ENCODE measurements around the gene CCNA2. TPM values are rescaled to one million over a fixed set of nuclear protein-coding genes. Genes with fewer than 3 reads are reported as not detected.

CCNA2 gene
- total RNA-seq, 2 donors from 2014 or later = 46.3 to 64.1 TPM

DNA sequence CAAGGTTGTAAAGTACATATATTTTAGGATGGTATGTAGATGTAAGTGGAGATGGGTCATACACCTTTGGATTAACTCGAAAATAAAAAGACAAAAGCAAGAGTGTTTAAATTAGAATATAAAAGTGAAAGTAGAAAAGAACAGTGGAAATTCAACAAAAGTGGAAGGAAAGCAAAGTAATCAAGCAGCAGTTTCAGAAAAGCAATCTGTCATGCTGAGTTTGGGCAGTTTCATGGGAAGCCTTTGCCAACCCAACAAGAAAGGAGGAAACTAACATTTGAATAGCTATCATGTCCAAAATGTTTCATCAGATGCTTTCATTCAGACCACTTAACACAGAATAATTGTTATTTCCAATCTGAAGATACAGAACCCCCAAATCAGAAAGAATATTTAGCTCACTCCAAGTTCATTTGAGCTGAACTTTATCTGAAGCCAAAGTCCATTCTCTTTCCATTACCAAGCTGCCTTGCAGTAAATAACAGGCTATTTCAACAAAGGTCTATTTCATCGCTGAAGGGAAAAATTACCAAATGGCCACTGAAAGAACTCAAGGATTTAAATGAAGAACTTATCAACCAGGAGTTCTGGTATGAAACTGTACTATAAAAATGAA, 24.4 kb downstream of the CCNA2 start:
- peaks cover 14 to 15% of the 10 kb centered on the region in 2 donors for H3K27me3 Mint-ChIP-seq
- peaks cover 32 to 33% of the 10 kb centered on the region in 2 donors for H3K4me1 Mint-ChIP-seq (ENCODE audit: low read depth in 2 of 2)
- peak overlapping the region; percentile 93 for H3K4me3 Mint-ChIP-seq
- H3K9me3 Mint-ChIP-seq = no peaks in the 10 kb centered on the region
- ATAC-seq (no peak), DNase-seq (ENCODE audit: low spot score) (no peak)
- H3K36me3 Mint-ChIP-seq = peaks cover 6% of the 10 kb centered on the region
- peak overlapping the region; percentile 90 to 98 for H3K27ac Mint-ChIP-seq

DNA sequence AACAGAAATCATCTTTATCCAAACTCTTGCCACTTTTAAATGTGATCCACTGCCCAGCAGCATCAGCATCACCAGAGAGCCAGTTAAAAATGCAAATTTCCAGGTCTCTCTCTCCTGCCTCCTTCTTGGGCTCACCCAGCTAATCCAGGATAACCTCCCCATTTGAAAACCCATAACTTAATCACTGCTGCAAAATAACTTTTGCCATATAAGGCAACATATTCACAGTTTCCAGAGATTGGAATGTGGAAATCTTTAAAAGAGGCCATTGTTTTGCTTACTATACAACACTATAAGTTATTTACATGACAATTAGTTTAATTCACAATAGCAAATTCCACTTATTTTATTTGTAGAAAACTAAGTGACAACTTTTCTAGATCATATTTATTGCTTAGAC, 27.4 kb downstream of the CCNA2 start:
- ATAC-seq = no peak
- no peak for DNase-seq (ENCODE audit: low spot score)
- H3K4me3 Mint-ChIP-seq = no peak overlapping the region
- no peaks in the 10 kb centered on the region for H3K36me3 Mint-ChIP-seq
- H3K27ac Mint-ChIP-seq = no peak overlapping the region
- H3K27me3 Mint-ChIP-seq = peaks cover 16 to 20% of the 10 kb centered on the region in 2 donors
- no peaks in the 10 kb centered on the region for H3K9me3 Mint-ChIP-seq
- H3K4me1 Mint-ChIP-seq (ENCODE audit: low read depth in 2 of 2) = peaks cover 18 to 19% of the 10 kb centered on the region in 2 donors

DNA sequence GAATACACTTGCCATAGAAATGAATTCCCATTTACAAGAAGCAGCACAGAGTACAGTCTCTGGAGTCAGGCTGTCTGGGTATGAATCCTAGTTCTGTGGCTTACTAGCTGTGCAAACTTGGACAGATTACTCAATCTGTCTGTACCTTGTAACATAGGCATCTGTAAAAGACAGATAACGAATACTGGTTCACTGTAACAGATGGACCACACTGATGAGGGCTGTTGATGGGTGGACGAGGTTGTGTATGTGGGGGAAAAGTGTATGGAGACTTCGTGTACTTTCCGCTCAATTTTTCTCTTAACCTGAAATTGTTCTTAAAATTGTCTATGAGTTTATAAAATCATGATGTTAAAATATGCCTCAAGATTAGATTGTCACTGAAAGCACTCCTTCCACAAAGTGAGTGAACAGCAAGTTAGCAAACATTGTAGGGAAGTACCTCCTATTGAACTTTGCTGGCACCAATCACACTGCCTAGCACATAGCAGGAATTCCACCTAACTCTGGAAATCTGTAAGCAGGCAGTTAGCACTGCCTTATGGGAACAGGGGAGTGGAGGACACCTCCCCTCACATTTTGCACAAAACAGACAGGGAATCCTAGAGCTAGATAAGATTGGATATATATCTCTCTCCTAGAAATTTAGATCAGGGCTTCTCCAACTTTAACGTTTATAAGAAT, 29.0 kb downstream of the CCNA2 start:
- Mint-ChIP-seq H3K36me3 (no peaks in the 10 kb centered on the region), H3K27me3 (peaks cover 23 to 27% of the 10 kb centered on the region in 2 donors), H3K4me3 (no peak overlapping the region), H3K9me3 (no peaks in the 10 kb centered on the region), H3K27ac (no peak overlapping the region), H3K4me1 (ENCODE audit: low read depth in 2 of 2) (peaks cover 5 to 7% of the 10 kb centered on the region in 2 donors)
- DNase-seq (ENCODE audit: low spot score) = no peak
- no peak for ATAC-seq

- H3K27me3 Mint-ChIP-seq = peaks cover 36 to 42% of the 10 kb centered on the region in 2 donors
- H3K27ac Mint-ChIP-seq = no peak overlapping the region
- ATAC-seq (no peak), DNase-seq (ENCODE audit: low spot score) (no peak)
- no peaks in the 10 kb centered on the region for H3K36me3 Mint-ChIP-seq
- H3K4me3 Mint-ChIP-seq = no peak overlapping the region
- H3K9me3 Mint-ChIP-seq = no peaks in the 10 kb centered on the region
- H3K4me1 Mint-ChIP-seq (ENCODE audit: low read depth in 2 of 2) = peaks cover 0 to 9% of the 10 kb centered on the region in 2 donors
These were observed 30.7 kb downstream of the CCNA2 start for GRCh38 chr4:121792966-121793365.

GRCh38 chr4:121791481-121791880, 32.2 kb downstream of the CCNA2 start:
- Mint-ChIP-seq H3K36me3 (no peaks in the 10 kb centered on the region), H3K27me3 (peaks cover 46 to 48% of the 10 kb centered on the region in 2 donors), H3K27ac (no peak overlapping the region), H3K4me1 (ENCODE audit: low read depth in 2 of 2) (peaks cover 0 to 9% of the 10 kb centered on the region in 2 donors), H3K4me3 (no peak overlapping the region), H3K9me3 (no peaks in the 10 kb centered on the region)
- DNase-seq (ENCODE audit: low spot score) = no peak
- no peak for ATAC-seq

DNA sequence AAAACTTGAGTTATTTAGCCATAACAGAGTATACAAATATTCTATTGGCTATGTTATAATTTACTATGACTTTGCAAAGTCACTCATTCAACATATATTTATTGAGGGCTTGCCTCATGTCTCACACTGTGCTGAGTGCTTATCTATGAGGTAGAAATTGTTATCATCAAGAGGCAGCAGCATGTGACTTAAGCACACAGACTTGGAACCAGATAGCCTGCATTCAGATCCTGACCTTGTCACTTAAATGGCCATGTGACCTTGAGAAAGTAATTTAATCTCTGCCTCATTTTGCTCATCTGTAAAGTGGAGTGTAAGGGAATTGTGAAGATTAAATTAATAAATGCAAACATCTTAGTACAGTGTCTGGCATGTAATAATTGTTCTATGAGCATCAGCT, 32.7 kb downstream of the CCNA2 start:
- DNase-seq (ENCODE audit: low spot score) (no peak), ATAC-seq (no peak)
- no peak overlapping the region for H3K4me3 Mint-ChIP-seq
- no peak overlapping the region for H3K27ac Mint-ChIP-seq
- H3K36me3 Mint-ChIP-seq = no peaks in the 10 kb centered on the region
- no peaks in the 10 kb centered on the region for H3K9me3 Mint-ChIP-seq
- peaks cover 0 to 9% of the 10 kb centered on the region in 2 donors for H3K4me1 Mint-ChIP-seq (ENCODE audit: low read depth in 2 of 2)
- peaks cover 42 to 46% of the 10 kb centered on the region in 2 donors for H3K27me3 Mint-ChIP-seq

DNA sequence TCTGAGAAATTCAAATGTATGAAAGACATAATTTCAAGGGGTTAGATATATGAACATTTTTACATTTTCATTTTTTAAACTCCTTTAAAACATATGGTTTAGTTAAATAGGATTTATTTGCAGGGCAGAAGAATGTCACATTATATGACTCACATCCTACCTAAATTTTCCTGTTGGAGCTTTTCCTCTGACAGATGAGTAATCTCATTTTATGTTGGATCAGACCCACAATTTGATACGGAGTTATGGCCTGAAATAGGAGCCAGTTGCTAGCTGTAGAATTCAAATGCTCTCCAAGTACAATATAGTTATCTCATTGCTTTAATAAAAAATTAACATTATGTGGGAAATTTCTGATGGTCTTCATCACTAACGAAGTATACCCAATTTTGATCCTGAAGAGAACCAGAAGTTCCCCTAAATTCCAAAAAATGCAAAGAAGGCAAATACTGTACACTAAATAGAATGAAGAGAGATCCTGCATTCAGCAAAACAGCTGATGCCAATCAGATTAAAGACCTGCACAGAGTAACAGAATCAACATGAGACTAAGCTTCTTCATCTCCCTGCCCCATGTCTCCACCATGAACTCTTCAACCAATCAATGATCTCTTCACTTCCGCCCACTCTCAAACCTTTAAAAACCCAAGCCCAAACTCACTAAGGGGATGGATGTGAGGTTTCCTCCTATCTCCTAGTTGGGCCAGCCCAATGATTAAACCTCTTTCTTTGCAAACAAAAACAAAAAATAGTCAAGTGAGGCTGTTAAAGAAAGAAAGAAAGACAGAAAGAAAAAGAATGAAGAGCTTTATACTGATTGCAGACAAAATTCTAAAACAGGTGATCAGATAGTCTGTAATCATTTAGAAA, 33.5 kb downstream of the CCNA2 start:
- Mint-ChIP-seq H3K9me3 (no peaks in the 10 kb centered on the region), H3K36me3 (no peaks in the 10 kb centered on the region), H3K4me3 (no peak overlapping the region), H3K27ac (no peak overlapping the region), H3K4me1 (ENCODE audit: low read depth in 2 of 2) (peaks cover 0 to 9% of the 10 kb centered on the region in 2 donors), H3K27me3 (peaks cover 41 to 48% of the 10 kb centered on the region in 2 donors)
- no peak for ATAC-seq
- no peak for DNase-seq (ENCODE audit: low spot score)

DNA sequence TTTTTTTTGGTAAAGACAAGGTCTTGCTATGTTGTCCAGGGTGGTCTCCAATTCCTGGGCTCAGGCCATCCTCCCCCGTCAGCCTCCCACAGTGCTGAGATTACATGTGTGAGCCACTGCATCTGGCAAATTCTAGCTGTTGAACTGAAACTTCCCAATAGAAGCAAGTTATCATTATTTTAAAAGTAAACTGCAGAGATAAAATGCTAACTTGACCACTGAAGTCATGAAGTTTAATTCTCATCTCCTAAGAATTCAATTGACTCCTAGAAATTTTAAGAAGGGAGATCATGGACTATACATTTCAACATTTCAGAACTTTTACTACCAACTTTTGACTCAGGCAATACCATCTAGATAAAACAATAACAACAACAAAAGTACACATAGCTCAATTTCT, 34.2 kb downstream of the CCNA2 start:
- H3K36me3 Mint-ChIP-seq = no peaks in the 10 kb centered on the region
- H3K27me3 Mint-ChIP-seq = peaks cover 39 to 42% of the 10 kb centered on the region in 2 donors
- peak overlapping the region in 1 of 2 donors; percentile 47 for H3K27ac Mint-ChIP-seq
- no peak for DNase-seq (ENCODE audit: low spot score)
- H3K4me3 Mint-ChIP-seq = no peak overlapping the region
- H3K9me3 Mint-ChIP-seq = no peaks in the 10 kb centered on the region
- peaks cover 0 to 9% of the 10 kb centered on the region in 2 donors for H3K4me1 Mint-ChIP-seq (ENCODE audit: low read depth in 2 of 2)
- no peak for ATAC-seq

- Mint-ChIP-seq H3K27ac (peak overlapping the region in 1 of 2 donors; percentile 47), H3K27me3 (peaks cover 41 to 43% of the 10 kb centered on the region in 2 donors), H3K9me3 (no peaks in the 10 kb centered on the region), H3K4me3 (no peak overlapping the region), H3K36me3 (peaks cover under 1% of the 10 kb centered on the region), H3K4me1 (ENCODE audit: low read depth in 2 of 2) (peaks cover 0 to 9% of the 10 kb centered on the region in 2 donors)
- no peak for ATAC-seq
- DNase-seq (ENCODE audit: low spot score) = no peak
These were observed 34.8 kb downstream of the CCNA2 start for GRCh38 chr4:121788896-121789295.

GRCh38 chr4:121786221-121786620, 37.5 kb downstream of the CCNA2 start:
- DNase-seq (ENCODE audit: low spot score) (no peak), ATAC-seq (no peak)
- Mint-ChIP-seq H3K4me3 (no peak overlapping the region), H3K36me3 (peaks cover 4% of the 10 kb centered on the region), H3K9me3 (no peaks in the 10 kb centered on the region), H3K27me3 (peaks cover 49 to 57% of the 10 kb centered on the region in 2 donors), H3K4me1 (ENCODE audit: low read depth in 2 of 2) (peaks cover 0 to 9% of the 10 kb centered on the region in 2 donors), H3K27ac (no peak overlapping the region)

DNA sequence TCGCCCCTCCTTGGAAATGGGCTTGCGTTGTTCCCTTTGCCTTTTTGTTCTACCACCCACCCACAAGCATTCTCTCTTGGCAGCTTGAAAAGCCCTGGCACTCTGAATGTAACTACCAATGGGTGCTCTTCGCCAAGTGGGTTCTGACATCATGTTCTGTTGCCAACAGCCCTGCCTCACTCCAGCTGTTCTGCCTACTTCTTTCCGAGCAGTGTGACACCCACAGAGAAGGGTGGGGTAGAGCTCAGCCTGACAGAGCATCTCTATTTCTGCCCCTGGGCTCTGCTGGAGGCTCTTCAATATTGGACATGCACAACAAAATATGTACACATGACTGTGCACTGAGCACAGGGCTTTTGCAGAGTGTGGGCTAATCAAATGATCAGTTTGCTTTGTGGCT, 38.2 kb downstream of the CCNA2 start:
- H3K27ac Mint-ChIP-seq = no peak overlapping the region
- H3K4me3 Mint-ChIP-seq = no peak overlapping the region
- peaks cover 4% of the 10 kb centered on the region for H3K36me3 Mint-ChIP-seq
- H3K4me1 Mint-ChIP-seq (ENCODE audit: low read depth in 2 of 2) = peaks cover 0 to 9% of the 10 kb centered on the region in 2 donors
- no peak for ATAC-seq
- no peak for DNase-seq (ENCODE audit: low spot score)
- H3K9me3 Mint-ChIP-seq = no peaks in the 10 kb centered on the region
- H3K27me3 Mint-ChIP-seq = peaks cover 51 to 62% of the 10 kb centered on the region in 2 donors

DNA sequence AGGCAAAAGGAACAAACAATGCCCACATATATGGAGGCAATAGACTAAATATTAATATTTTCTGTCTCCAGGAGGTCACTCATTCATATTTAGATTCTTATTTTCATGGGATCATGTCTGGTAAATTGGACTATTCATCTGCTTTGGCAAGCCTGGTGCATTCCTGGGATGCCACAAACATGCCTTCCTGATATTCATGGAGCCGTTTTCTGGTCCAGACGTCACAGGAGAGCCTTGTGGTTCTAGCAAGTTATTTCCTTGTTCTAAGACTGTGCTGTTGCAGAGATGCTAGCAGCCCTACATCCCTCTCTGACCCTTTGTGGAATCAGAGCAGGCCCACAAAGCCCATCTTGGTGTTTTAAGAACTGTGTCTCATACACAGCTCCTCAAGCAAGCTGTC, 38.7 kb downstream of the CCNA2 start:
- H3K27me3 Mint-ChIP-seq = peaks cover 50 to 63% of the 10 kb centered on the region in 2 donors
- peaks cover 0 to 9% of the 10 kb centered on the region in 2 donors for H3K4me1 Mint-ChIP-seq (ENCODE audit: low read depth in 2 of 2)
- no peak for DNase-seq (ENCODE audit: low spot score)
- H3K4me3 Mint-ChIP-seq = no peak overlapping the region
- no peak for ATAC-seq
- peaks cover 4% of the 10 kb centered on the region for H3K36me3 Mint-ChIP-seq
- H3K27ac Mint-ChIP-seq = no peak overlapping the region
- H3K9me3 Mint-ChIP-seq = no peaks in the 10 kb centered on the region

- DNase-seq (ENCODE audit: low spot score) = no peak
- ATAC-seq = no peak
- Mint-ChIP-seq H3K4me3 (no peak overlapping the region), H3K9me3 (no peaks in the 10 kb centered on the region), H3K27ac (no peak overlapping the region), H3K36me3 (peaks cover 4% of the 10 kb centered on the region), H3K27me3 (peaks cover 50 to 65% of the 10 kb centered on the region in 2 donors), H3K4me1 (ENCODE audit: low read depth in 2 of 2) (peaks cover 0 to 9% of the 10 kb centered on the region in 2 donors)
These were observed 39.3 kb downstream of the CCNA2 start for GRCh38 chr4:121784401-121784800.

- H3K27me3 Mint-ChIP-seq = peaks cover 40 to 59% of the 10 kb centered on the region in 2 donors
- no peak overlapping the region for H3K4me3 Mint-ChIP-seq
These were observed 40.5 kb downstream of the CCNA2 start for GRCh38 chr4:121783210-121783609.

More at GRCh38 chr4:121783210-121783609, 40.5 kb downstream of the CCNA2 start:
- no peak for ATAC-seq
- DNase-seq (ENCODE audit: low spot score) = no peak
- H3K36me3 Mint-ChIP-seq = peaks cover 4% of the 10 kb centered on the region
- peaks cover 0 to 2% of the 10 kb centered on the region in 2 donors for H3K4me1 Mint-ChIP-seq (ENCODE audit: low read depth in 2 of 2)
- no peaks in the 10 kb centered on the region for H3K9me3 Mint-ChIP-seq
- no peak overlapping the region for H3K27ac Mint-ChIP-seq
